GM18873 (cell line): ENCODE results near the gene INPP5A.
"Not testable (repeated sequence)": the region's sequence is repeated elsewhere in the genome, so short reads cannot be mapped to it uniquely, and the experiment has no call there.

ENCODE experiments used
- ATAC-seq: cut with Tn5 transposase; IDR thresholded peaks from one replicate; pipeline ENCODE4 v1.9.1; 2021; ENCODE audit warnings: mild to moderate bottlenecking, moderate library complexity, moderate number of reproducible peaks; ENCODE audit not compliant: unreplicated experiment, low FRiP score

Gene INPP5A

GRCh38 chr10:132698211-132698751, 160.7 kb downstream of the INPP5A start:
- ATAC-seq, result no peak

GRCh38 chr10:132698761-132699391, 161.3 kb downstream of the INPP5A start:
- no peak for ATAC-seq

- ATAC-seq, result no peak
Observed at GRCh38 chr10:132699411-132700155, 162.0 kb downstream of the INPP5A start.

GRCh38 chr10:132700156-132701098, 162.8 kb downstream of the INPP5A start:
- no peak for ATAC-seq

- no peak for ATAC-seq
Observed at GRCh38 chr10:132701099-132701845, 163.7 kb downstream of the INPP5A start.

GRCh38 chr10:132701846-132702190, 164.2 kb downstream of the INPP5A start:
- no peak for ATAC-seq

- ATAC-seq, result no peak
Observed at GRCh38 chr10:132702601-132703418, 165.2 kb downstream of the INPP5A start.

- ATAC-seq, result no peak
Observed at GRCh38 chr10:132703419-132704007, 165.9 kb downstream of the INPP5A start.

- ATAC-seq, result no peak
Observed at GRCh38 chr10:132704008-132704814, 166.6 kb downstream of the INPP5A start.

- ATAC-seq, result not testable (repeated sequence)
Observed at GRCh38 chr10:132704815-132705064, 167.2 kb downstream of the INPP5A start.

- ATAC-seq, result no peak
Observed at GRCh38 chr10:132705173-132705572, 167.6 kb downstream of the INPP5A start.

GRCh38 chr10:132705943-132706342, 168.4 kb downstream of the INPP5A start:
- no peak for ATAC-seq

- ATAC-seq, result no peak
Observed at GRCh38 chr10:132706701-132707100, 169.1 kb downstream of the INPP5A start.

GRCh38 chr10:132707121-132707775, 169.7 kb downstream of the INPP5A start:
- no peak for ATAC-seq

- ATAC-seq, result no peak
Observed at GRCh38 chr10:132707776-132708171, 170.2 kb downstream of the INPP5A start.

- no peak for ATAC-seq
Observed at GRCh38 chr10:132708441-132708840, 170.9 kb downstream of the INPP5A start.

GRCh38 chr10:132708936-132709335, 171.3 kb downstream of the INPP5A start:
- ATAC-seq, result no peak

- no peak for ATAC-seq
Observed at GRCh38 chr10:132709471-132709951, 171.9 kb downstream of the INPP5A start.
